Immature natural killer cell (primary cell): ENCODE measurements around the gene CMC1. TPM values are rescaled to one million over a fixed set of nuclear protein-coding genes. Genes with fewer than 3 reads are reported as not detected.

ENCODE experiments used
- polyA plus RNA-seq, 3 donors: library from polyadenylated mRNA; unstranded; fragments of 300-500 nt; fragmentation: Illumina TruSeq; gene quantifications; one replicate each; pipeline ENCODE4 v1.2.3, GENCODE V29; 2021

CMC1 gene
- polyA plus RNA-seq, 3 donors from 2014 or later: 471 to 902 (median 536) TPM

Other genes starting within 250 kb of the CMC1 start
- gene ZCWPW2, start 107.1 kb downstream of the CMC1 start, polyA plus RNA-seq: under 1 TPM in 2 of 3 donors, not detected in 1; 0.46 to 0.56 TPM
- gene AZI2, start 107.2 kb downstream of the CMC1 start, polyA plus RNA-seq: 10 to 100 TPM; 36.7 to 50.6 (median 38.1) TPM